B cell (primary cell): Measurements from ENCODE around the gene AMIGO2. TPM values are rescaled to one million over a fixed set of nuclear protein-coding genes. Genes with fewer than 3 reads are reported as not detected.

Source experiments
- ATAC-seq: fragments of 200-7000 bp; cut with Tn5 transposase; one replicate; pipeline ENCODE4 v1.10.0; 2021; ENCODE audit warnings: low read depth, mild to moderate bottlenecking, moderate number of reproducible peaks, moderate library complexity
- CTCF ChIA-PET: fragments of 350-600 bp; sonication (Branson Sonifier 250); formaldehyde crosslinking; loops from one replicate; lab custom pipeline; 2021; ENCODE audit warnings: antibody characterized with exemption, inconsistent platforms; lab: Charles Lee
- POLR2A ChIA-PET: fragments of 350-600 bp; sonication (Branson Sonifier 250); formaldehyde crosslinking; loops from one replicate; lab custom pipeline; 2021; ENCODE audit warnings: antibody characterized with exemption; lab: Charles Lee
- DNase-seq: peaks from one replicate; pipeline ENCODE4 v3.0.0; 2013
- H2AFZ ChIP-seq: 2 replicates; pipeline ENCODE4 v1.6.1; 2012; ENCODE audit warnings: mild to moderate bottlenecking, low read depth, low read length; ENCODE audit not compliant: insufficient read depth, poor library complexity, severe bottlenecking
- H3K27ac ChIP-seq, 2 donors: 1 replicate in 1 of 2; 2 replicates in 1 of 2; pipeline ENCODE4 v1.5.1; 2012 to 2013; ENCODE audit warnings: low read length in 2 of 2, mild to moderate bottlenecking in 2 of 2, moderate library complexity in 1 of 2
- H3K27me3 ChIP-seq, 4 experiments: fragments of 200-600 bp in 1 of 4; sonication (generic) in 1 of 4; replicated peaks in 1 of 4; 1 replicate in 2 of 4; 2 replicates in 2 of 4; pipeline versions ENCODE4 v1.6.1 to v1.7.0; 2013 to 2016; ENCODE audit warnings: low read length in 3 of 4, mild to moderate bottlenecking in 2 of 4, mixed read lengths in 1 of 4, moderate library complexity in 1 of 4; ENCODE audit not compliant: insufficient read depth in 4 of 4, control insufficient read depth in 3 of 4; ENCODE audit errors: control extremely low read depth in 1 of 4
- H3K36me3 ChIP-seq, 2 experiments: replicated peaks in 1 of 2; 1 replicate in 1 of 2; 2 replicates in 1 of 2; pipeline versions ENCODE4 v1.6.1 to v1.7.1; 2013; ENCODE audit warnings: low read length in 1 of 2; ENCODE audit not compliant: insufficient read depth in 2 of 2, control insufficient read depth in 1 of 2; ENCODE audit errors: control extremely low read depth in 1 of 2, extremely low read depth in 1 of 2
- H3K4me1 ChIP-seq, 2 donors: fragments of 200-600 bp in 1 of 2; sonication (generic) in 1 of 2; 1 replicate in 1 of 2; 2 replicates in 1 of 2; pipeline versions ENCODE4 v1.5.1 to v1.6.1; 2013 to 2017; ENCODE audit warnings: low read length in 2 of 2; ENCODE audit not compliant: control insufficient read depth in 2 of 2, insufficient read depth in 2 of 2
- H3K4me2 ChIP-seq: replicated peaks from 2 replicates; pipeline ENCODE3; 2012; ENCODE audit warnings: mild to moderate bottlenecking, low read depth, low read length; ENCODE audit not compliant: poor library complexity, severe bottlenecking
- H3K4me3 ChIP-seq, 5 experiments: fragments of 200-600 bp in 1 of 5; sonication (generic) in 1 of 5; 1 replicate in 3 of 5; 2 replicates in 2 of 5; pipeline versions ENCODE4 v1.5.1 to v1.7.0; 2011 to 2016; ENCODE audit warnings: low read length in 4 of 5, mild to moderate bottlenecking in 4 of 5, low read depth in 2 of 5, control low read depth in 1 of 5, moderate library complexity in 1 of 5; ENCODE audit not compliant: insufficient read depth in 1 of 5; ENCODE audit errors: control extremely low read depth in 1 of 5, extremely low read depth in 1 of 5
- H3K79me2 ChIP-seq: fragments of 200-600 bp; sonication (generic); one replicate; pipeline ENCODE4 v1.6.0; 2016; ENCODE audit warnings: low read length; ENCODE audit not compliant: control insufficient read depth, insufficient read depth
- H3K9ac ChIP-seq: fragments of 200-600 bp; sonication (generic); 2 replicates; pipeline ENCODE4 v1.6.1; 2017; ENCODE audit warnings: mild to moderate bottlenecking, low read length, moderate library complexity
- H3K9me3 ChIP-seq, 3 donors: one replicate each; pipeline versions ENCODE4 v1.6.1 to v1.7.1; 2013; ENCODE audit warnings: low read length in 2 of 3; ENCODE audit not compliant: control insufficient read depth in 2 of 3, insufficient read depth in 1 of 3; ENCODE audit errors: control extremely low read depth in 1 of 3
- H4K20me1 ChIP-seq: 2 replicates; pipeline ENCODE4 v1.6.0; 2012; ENCODE audit warnings: mild to moderate bottlenecking, low read length; ENCODE audit not compliant: insufficient read depth, control insufficient read depth, poor library complexity, severe bottlenecking
- H3K27ac Mint-ChIP-seq: one replicate; pipeline ENCODE4 v1.8.0; 2021; ENCODE audit warnings: mixed read lengths
- H3K27me3 Mint-ChIP-seq: one replicate; pipeline ENCODE4 v1.8.0; 2021; ENCODE audit warnings: mixed read lengths
- H3K4me1 Mint-ChIP-seq: one replicate; pipeline ENCODE4 v1.8.0; 2021; ENCODE audit warnings: mixed read lengths
- H3K4me3 Mint-ChIP-seq: one replicate; pipeline ENCODE4 v1.8.0; 2021; ENCODE audit warnings: mixed read lengths
- H3K9me3 Mint-ChIP-seq: one replicate; pipeline ENCODE4 v1.8.0; 2022; ENCODE audit warnings: mixed read lengths; ENCODE audit not compliant: insufficient read depth
- CTCF ChIP-seq: fragments of 200-600 bp; IDR thresholded peaks from one replicate; pipeline ENCODE4 v1.8.0; 2022; ENCODE audit warnings: antibody characterized with exemption, mild to moderate bottlenecking
- EZH2 ChIP-seq: IDR thresholded peaks from 2 replicates; pipeline ENCODE4 v1.6.1; 2012; ENCODE audit warnings: borderline replicate concordance, low read depth, mild to moderate bottlenecking, moderate library complexity, low read length; ENCODE audit not compliant: insufficient read depth, poor library complexity, severe bottlenecking
- WGBS: methylation state at CpG from one replicate; pipeline ENCODE4 v1.1.5; 2013; ENCODE audit warnings: missing lambda C conversion rate; ENCODE audit not compliant: insufficient coverage; 5-methylcytosine and 5-hydroxymethylcytosine counted together
- intact Hi-C: fragments of 100-400 bp; cut with micrococcal nuclease; formaldehyde crosslinking; loops from one replicate; pipeline ENCODE4 v1.10.0; 2022
- polyA plus RNA-seq: library from polyadenylated mRNA; depleted of rRNA; stranded (reverse); fragments of >200 nt; gene quantifications from 2 replicates; pipeline ENCODE4 v1.2.3, GENCODE V29; 2012
- total RNA-seq, 2 donors: library from RNA; stranded (reverse); fragments of 120-200 nt in 1 of 2; gene quantifications; 1 replicate in 1 of 2; 2 replicates in 1 of 2; pipeline versions ENCODE4 v1.2.3 to v1.2.4, GENCODE V29; 2013 to 2022

The AMIGO2 gene
- total and polyA plus RNA-seq, 2 donors (not counting 1 experiment from before 2014, with no cell fraction given): 10.4 to 11.8 TPM

GRCh38 chr12:47078733-47079467 is 859 bp downstream of the AMIGO2 start:
- H3K27me3 ChIP-seq: no peaks in the 10 kb centered on the region
- peak overlapping the region; percentile 43 to 92 (median 83) for H3K4me3 ChIP-seq
- CTCF ChIA-PET: interaction anchor here (1.1 to 3.7 kb wide), 15 partner anchors 8 to 329 kb away, joined by 3 to 43 read pairs (median 7); no protein-coding TSS in a partner anchor
- H3K4me2 ChIP-seq: peak overlapping the region; percentile 88
- peak overlapping the region; percentile 94 for H2AFZ ChIP-seq
- H3K79me2 ChIP-seq: peaks cover 2% of the 10 kb centered on the region
- peak; percentile 16 for ATAC-seq
- POLR2A ChIA-PET: interaction anchor here (0.7 to 1.8 kb wide), 4 partner anchors 8 to 135 kb away, joined by 3 to 4 read pairs (median 3); no protein-coding TSS in a partner anchor
- intact Hi-C loops: loop anchor here (1.0 kb wide), 2 partner anchors 228 to 318 kb away; no protein-coding TSS in a partner anchor
- H4K20me1 ChIP-seq: no peaks in the 10 kb centered on the region
- Mint-ChIP-seq H3K27me3 (no peaks in the 10 kb centered on the region), H3K4me1 (peaks cover 55% of the 10 kb centered on the region), H3K27ac (peak overlapping the region; percentile 91), H3K9me3 (no peaks in the 10 kb centered on the region), H3K4me3 (peak overlapping the region; percentile 98)
- H3K36me3 ChIP-seq: no peaks in the 10 kb centered on the region
- peak; percentile 43 for DNase-seq
- H3K9ac ChIP-seq: peak overlapping the region; percentile 86
- peak overlapping the region in 1 of 2 donors; percentile 49 for H3K27ac ChIP-seq
- WGBS: 7% methylated on average over 11 of the region's 17 CpGs
- TF ChIP-seq CTCF: no peak
- TF ChIP-seq EZH2: no peak
- H3K4me1 ChIP-seq: peaks cover 17 to 29% of the 10 kb centered on the region in 2 donors
- H3K9me3 ChIP-seq: no peaks in the 10 kb centered on the region

GRCh38 chr12:47078086-47078395 is 1.7 kb downstream of the AMIGO2 start:
- intact Hi-C loops: no loop called here
- TF ChIP-seq EZH2 (no peak), CTCF (no peak)
- POLR2A ChIA-PET: no interaction called here
- WGBS: 98% methylated on average over 8 of the region's 8 CpGs
- Mint-ChIP-seq H3K9me3 (no peaks in the 10 kb centered on the region), H3K4me1 (peaks cover 47% of the 10 kb centered on the region), H3K4me3 (peak overlapping the region; percentile 51), H3K27me3 (no peaks in the 10 kb centered on the region), H3K27ac (no peak overlapping the region)
- H3K9me3 ChIP-seq: no peaks in the 10 kb centered on the region
- DNase-seq (no peak), ATAC-seq (no peak)
- H3K4me1 ChIP-seq: peaks cover 17 to 27% of the 10 kb centered on the region in 2 donors
- H3K4me2 ChIP-seq: no peak overlapping the region
- CTCF ChIA-PET: interaction anchor here (1.4 to 3.7 kb wide), 8 partner anchors 10 to 330 kb away, joined by 3 to 43 read pairs (median 10); no protein-coding TSS in a partner anchor
- no peaks in the 10 kb centered on the region for H3K27me3 ChIP-seq
- H3K9ac ChIP-seq: no peak overlapping the region
- H3K27ac ChIP-seq: no peak overlapping the region
- no peaks in the 10 kb centered on the region for H3K36me3 ChIP-seq
- no peak overlapping the region for H3K4me3 ChIP-seq
- H2AFZ ChIP-seq: no peak overlapping the region
- no peaks in the 10 kb centered on the region for H4K20me1 ChIP-seq
- H3K79me2 ChIP-seq: peaks cover 2% of the 10 kb centered on the region
